ENCODE data around the gene ZNF17. TPM values are rescaled to one million over a fixed set of nuclear protein-coding genes. Genes with fewer than 3 reads are reported as not detected.

ZNF17 gene
- total and polyA plus RNA-seq, 7 donors: 3.6 to 11.0 (median 6.1) TPM

DNA sequence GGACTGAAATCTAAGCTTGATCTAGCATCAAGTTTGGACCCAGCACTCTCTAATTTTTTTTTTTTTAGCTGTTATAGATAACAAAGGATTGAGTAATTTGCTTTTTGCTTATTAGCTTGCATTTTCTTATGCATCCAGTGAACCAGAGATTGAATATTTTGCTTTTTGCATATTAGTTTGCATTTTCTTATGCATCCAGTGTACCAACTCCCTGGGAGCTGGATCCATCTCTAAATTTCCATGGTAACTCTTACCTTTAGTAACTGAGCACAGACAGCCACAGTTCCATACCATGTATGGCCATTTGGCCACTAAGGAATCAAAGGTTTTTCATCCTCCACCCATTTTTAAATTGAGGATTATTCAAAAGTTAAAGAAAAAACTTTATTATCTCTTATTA is 30.0 kb upstream of the ZNF17 start:
- Histone ChIP-seq H3K27me3 (ENCODE audit: insufficient read depth in 3 of 3, low read length in 2 of 3) (no peaks in the 10 kb centered on the region), H3K9me3 (peaks cover 34% of the 10 kb centered on the region), H3K4me1 (no peaks in the 10 kb centered on the region), H3K27ac (no peak overlapping the region), H3K36me3 (ENCODE audit: insufficient read depth in 1 of 2, low read depth in 1 of 2) (peaks cover 10 to 25% of the 10 kb centered on the region in 2 donors), H3K4me3 (no peak overlapping the region)
- no peak for ATAC-seq
- DNase-seq: no peak
- no peak for TF ChIP-seq CTCF (IDR thresholded peaks at IDR 0.05)
- intact Hi-C loops (cut with DNase I): no loop called here

GRCh38 chr19:57382806-57383488 is 28.0 kb upstream of the ZNF17 start:
- peaks cover 17% of the 10 kb centered on the region for H3K9me3 ChIP-seq
- no peaks in the 10 kb centered on the region for H3K4me1 ChIP-seq
- H3K4me3 ChIP-seq: no peak overlapping the region
- H3K27me3 ChIP-seq (ENCODE audit: insufficient read depth in 3 of 3, low read length in 2 of 3): no peaks in the 10 kb centered on the region
- ATAC-seq (no peak), DNase-seq (no peak)
- WGBS, 3 donors: 81 to 84% (median 82%) methylated on average over 7 of the region's 7 CpGs
- no peak for TF ChIP-seq CTCF (IDR thresholded peaks at IDR 0.05)
- intact Hi-C loops (cut with DNase I): no loop called here
- no peak overlapping the region for H3K27ac ChIP-seq
- H3K36me3 ChIP-seq (ENCODE audit: insufficient read depth in 1 of 2, low read depth in 1 of 2): peaks cover 3 to 6% of the 10 kb centered on the region in 2 donors

DNA sequence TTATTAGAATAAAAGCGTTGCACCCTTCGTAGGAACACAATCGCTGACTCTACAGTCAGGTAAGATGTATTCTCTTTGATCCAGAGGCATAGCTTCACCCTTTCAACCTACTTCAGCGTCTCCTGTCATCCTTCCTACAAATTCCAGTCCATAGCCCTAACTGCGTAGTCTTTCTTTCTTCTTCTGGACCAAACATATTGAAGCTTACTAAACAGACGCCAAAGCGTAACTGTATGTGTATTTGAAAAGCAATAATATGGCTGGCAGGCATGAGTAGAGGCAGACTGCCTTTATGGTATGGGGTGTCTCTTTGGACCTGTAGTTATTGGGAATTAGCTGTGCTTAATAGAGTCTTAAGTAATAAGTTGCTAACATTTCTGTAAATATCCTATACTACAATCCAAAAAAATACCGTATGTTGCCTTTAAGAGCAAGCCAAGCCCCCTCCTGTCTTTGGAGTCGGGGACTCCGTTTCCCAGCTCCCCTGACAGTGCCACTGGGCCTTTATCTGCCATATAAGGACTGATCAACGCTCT is 21.7 kb upstream of the ZNF17 start:
- DNase-seq: no peak
- WGBS, 3 donors: 53 to 54% (median 54%) methylated on average over 11 of the region's 11 CpGs
- Histone ChIP-seq H3K9me3 (no peaks in the 10 kb centered on the region), H3K36me3 (ENCODE audit: insufficient read depth in 1 of 2, low read depth in 1 of 2) (peaks cover 3 to 5% of the 10 kb centered on the region in 2 donors), H3K27ac (peak overlapping the region; percentile 93), H3K4me1 (peaks cover 7% of the 10 kb centered on the region), H3K27me3 (ENCODE audit: insufficient read depth in 3 of 3, low read length in 2 of 3) (no peaks in the 10 kb centered on the region), H3K4me3 (peak overlapping the region; percentile 90)
- peak in 1 of 4 donors; percentile 1 for ATAC-seq
- no peak for TF ChIP-seq CTCF (IDR thresholded peaks at IDR 0.05)
- intact Hi-C loops (cut with DNase I): loop anchor here in 1 of 2 donors (2.0 kb wide), 1 partner anchor 22 kb away; no protein-coding TSS in a partner anchor

- DNase-seq (peak; percentile 97 to 98), ATAC-seq (peak; percentile 99)
- peaks cover 7 to 9% of the 10 kb centered on the region in 2 donors for H3K36me3 ChIP-seq (ENCODE audit: insufficient read depth in 1 of 2, low read depth in 1 of 2)
- no peaks in the 10 kb centered on the region for H3K27me3 ChIP-seq (ENCODE audit: insufficient read depth in 3 of 3, low read length in 2 of 3)
- peak; percentile 24 for TF ChIP-seq CTCF (IDR thresholded peaks at IDR 0.05)
- H3K27ac ChIP-seq: peak within 1 kb of the TSS; percentile 93
- peak within 1 kb of the TSS; percentile 90 for H3K4me3 ChIP-seq
- intact Hi-C loops (cut with DNase I): loop anchor here in 1 of 2 donors (2.0 kb wide), 1 partner anchor 23 kb away; no protein-coding TSS in a partner anchor
- 0 to 1% (median 1%) methylated on average over 50 of the region's 50 CpGs for WGBS, 3 donors
- H3K4me1 ChIP-seq: peaks cover 7% of the 10 kb centered on the region
- no peaks in the 10 kb centered on the region for H3K9me3 ChIP-seq
Observed at GRCh38 chr19:57389730-57390598, 21.0 kb upstream of the ZNF17 start, which contains the start of gene ZNF548. TSS of gene ZNF548 (plus strand) at chr19:57389854. CDS start at chr19:57390100, 246 bp downstream.
